ENCODE results near the gene CHST13.

DNA sequence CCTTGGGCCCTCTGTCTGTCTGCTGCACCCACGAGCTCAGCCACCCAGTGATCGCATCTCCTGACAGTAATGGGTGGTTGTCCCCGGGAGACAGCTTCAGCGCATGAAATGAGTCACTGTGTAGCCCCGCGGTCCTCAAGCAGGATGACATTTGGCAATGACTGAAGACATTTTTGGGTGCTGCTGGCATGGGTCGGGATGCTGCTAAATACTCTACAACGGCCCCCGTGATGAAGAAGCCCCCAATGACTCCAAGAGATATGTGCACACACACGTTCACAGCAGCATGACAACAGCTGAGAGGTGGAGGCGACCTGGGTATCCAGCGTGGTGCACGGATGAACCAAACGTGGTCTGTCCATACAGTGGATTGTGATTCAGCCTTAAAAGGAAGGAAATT lies 30.9 kb upstream of the CHST13 start:
- no peak for TF ChIP-seq POLR2A (IDR thresholded peaks at IDR 0.05)
- TF ChIP-seq, protein P1, sequence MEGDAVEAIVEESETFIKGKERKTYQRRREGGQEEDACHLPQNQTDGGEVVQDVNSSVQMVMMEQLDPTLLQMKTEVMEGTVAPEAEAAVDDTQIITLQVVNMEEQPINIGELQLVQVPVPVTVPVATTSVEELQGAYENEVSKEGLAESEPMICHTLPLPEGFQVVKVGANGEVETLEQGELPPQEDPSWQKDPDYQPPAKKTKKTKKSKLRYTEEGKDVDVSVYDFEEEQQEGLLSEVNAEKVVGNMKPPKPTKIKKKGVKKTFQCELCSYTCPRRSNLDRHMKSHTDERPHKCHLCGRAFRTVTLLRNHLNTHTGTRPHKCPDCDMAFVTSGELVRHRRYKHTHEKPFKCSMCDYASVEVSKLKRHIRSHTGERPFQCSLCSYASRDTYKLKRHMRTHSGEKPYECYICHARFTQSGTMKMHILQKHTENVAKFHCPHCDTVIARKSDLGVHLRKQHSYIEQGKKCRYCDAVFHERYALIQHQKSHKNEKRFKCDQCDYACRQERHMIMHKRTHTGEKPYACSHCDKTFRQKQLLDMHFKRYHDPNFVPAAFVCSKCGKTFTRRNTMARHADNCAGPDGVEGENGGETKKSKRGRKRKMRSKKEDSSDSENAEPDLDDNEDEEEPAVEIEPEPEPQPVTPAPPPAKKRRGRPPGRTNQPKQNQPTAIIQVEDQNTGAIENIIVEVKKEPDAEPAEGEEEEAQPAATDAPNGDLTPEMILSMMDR (IDR thresholded peaks at IDR 0.05): no peak
- no peak for TF ChIP-seq POLR2AphosphoS5 (IDR thresholded peaks at IDR 0.05; ENCODE audit: insufficient read depth in 1 of 2, low read depth in 1 of 2)
